Endothelial cell of umbilical vein (primary cell): ENCODE results near the gene OR10A6. TPM values are rescaled to one million over a fixed set of nuclear protein-coding genes. Genes with fewer than 3 reads are reported as not detected.

Experiments
- BruUV-seq: library from RNA; stranded (reverse); fragments of 400-500 nt; replicated peaks from 2 replicates; lab custom pipeline; 2021; lab: Mats Ljungman, UMichigan
- CTCF ChIA-PET: fragments of 300-600, 350-600 bp; sonication (Branson Sonifier 250); formaldehyde crosslinking; loops from one replicate; lab custom pipeline; 2021; ENCODE audit warnings: antibody characterized with exemption, inconsistent platforms; lab: Charles Lee
- POLR2A ChIA-PET: fragments of 300-600, 350-600 bp; sonication (Branson Sonifier 250); formaldehyde crosslinking; loops from one replicate; lab custom pipeline; 2021; ENCODE audit warnings: antibody characterized with exemption, inconsistent platforms; lab: Charles Lee
- DNase-seq: peaks from one replicate; pipeline ENCODE4 v3.0.0-alpha.2; 2011; ENCODE audit warnings: low read depth, low spot score
- FAIRE-seq: peaks from 2 replicates; lab custom pipeline; 2011; peaks lifted over from hg19 to GRCh38; lab: Jason Lieb, UNC
- H2AFZ ChIP-seq: 2 replicates; pipeline ENCODE4 v1.6.0; 2012; ENCODE audit warnings: low read depth, low read length, control low read depth, inconsistent platforms
- H3K27ac ChIP-seq: 2 replicates; pipeline ENCODE4 v1.5.1; 2011; ENCODE audit warnings: low read depth, mild to moderate bottlenecking, control low read depth, low read length, moderate library complexity; ENCODE audit not compliant: insufficient read depth
- H3K27me3 ChIP-seq, 2 experiments: 2 replicates each; pipeline versions ENCODE4 v1.6.0 to v1.6.1; 2011; ENCODE audit warnings: low read length in 2 of 2, mixed read lengths in 1 of 2; ENCODE audit not compliant: control insufficient read depth in 2 of 2, insufficient read depth in 2 of 2
- H3K36me3 ChIP-seq, 2 experiments: 2 replicates in 1 of 2; 3 replicates in 1 of 2; pipeline ENCODE4 v1.5.1; 2011; ENCODE audit warnings: low read length in 2 of 2, mild to moderate bottlenecking in 1 of 2, moderate library complexity in 1 of 2; ENCODE audit not compliant: control insufficient read depth in 2 of 2, insufficient read depth in 2 of 2; ENCODE audit errors: extremely low read depth in 1 of 2
- H3K4me1 ChIP-seq: 3 replicates; pipeline ENCODE4 v1.5.1; 2011; ENCODE audit warnings: mild to moderate bottlenecking, low read length; ENCODE audit not compliant: control insufficient read depth, insufficient read depth; ENCODE audit errors: extremely low read depth
- H3K4me2 ChIP-seq: 2 replicates; pipeline ENCODE4 v1.6.1; 2011; ENCODE audit warnings: low read length, control low read depth, mixed read lengths; ENCODE audit not compliant: insufficient read depth
- H3K4me3 ChIP-seq, 3 experiments: fragments of 200-600 bp in 1 of 3; sonication (generic), shearing (Covaris generic) in 1 of 3; replicated peaks in 1 of 3; 2 replicates each; pipeline ENCODE4 v1.5.1; 2011 to 2016; ENCODE audit warnings: control low read depth in 3 of 3, low read length in 3 of 3, mild to moderate bottlenecking in 2 of 3, inconsistent platforms in 1 of 3, low read depth in 1 of 3, moderate library complexity in 1 of 3; ENCODE audit not compliant: insufficient read depth in 1 of 3
- H3K79me2 ChIP-seq: 2 replicates; pipeline ENCODE4 v1.6.0; 2012; ENCODE audit warnings: low read length, inconsistent platforms; ENCODE audit not compliant: control insufficient read depth, insufficient read depth
- H3K9ac ChIP-seq: replicated peaks from 2 replicates; pipeline ENCODE3; 2011; ENCODE audit warnings: low read length, control low read depth; ENCODE audit not compliant: insufficient read depth; ENCODE audit errors: extremely low read depth
- H3K9me1 ChIP-seq: replicated peaks from 3 replicates; pipeline ENCODE4 v1.6.0; 2011; ENCODE audit warnings: mild to moderate bottlenecking, low read length; ENCODE audit not compliant: control insufficient read depth, insufficient read depth; ENCODE audit errors: extremely low read depth
- H3K9me3 ChIP-seq: replicated peaks from 2 replicates; pipeline ENCODE4 v1.5.1; 2012; ENCODE audit warnings: low read length, inconsistent platforms; ENCODE audit not compliant: control insufficient read depth, insufficient read depth
- H4K20me1 ChIP-seq: replicated peaks from 2 replicates; pipeline ENCODE3; 2011; ENCODE audit warnings: mild to moderate bottlenecking, low read length; ENCODE audit not compliant: control insufficient read depth, insufficient read depth; ENCODE audit errors: extremely low read depth
- CTCF ChIP-seq, 2 donors: IDR thresholded peaks; 1 replicate in 1 of 2; 2 replicates in 1 of 2; pipeline ENCODE4 v1.5.1; 2011; ENCODE audit warnings: low read length in 2 of 2, mild to moderate bottlenecking in 2 of 2, moderate library complexity in 2 of 2, control low read depth in 1 of 2, inconsistent platforms in 1 of 2, low read depth in 1 of 2; ENCODE audit not compliant: insufficient read depth in 1 of 2; ENCODE audit errors: extremely low read depth in 1 of 2
- EZH2 ChIP-seq: IDR thresholded peaks from 2 replicates; pipeline ENCODE4 v1.6.1; 2012; ENCODE audit warnings: borderline replicate concordance, low read depth, mild to moderate bottlenecking, moderate library complexity, low read length, inconsistent platforms; ENCODE audit not compliant: severe bottlenecking
- FOS ChIP-seq: IDR thresholded peaks from 2 replicates; pipeline ENCODE4 v1.6.1; 2011; ENCODE audit warnings: mild to moderate bottlenecking, low read length, moderate library complexity, borderline replicate concordance; ENCODE audit not compliant: insufficient read depth
- GATA2 ChIP-seq: IDR thresholded peaks from 2 replicates; pipeline ENCODE4 v1.7.0; 2011; ENCODE audit warnings: low read depth, mild to moderate bottlenecking, moderate library complexity, mixed read lengths, low read length; ENCODE audit not compliant: insufficient read length, insufficient read depth
- JUN ChIP-seq: IDR thresholded peaks from 2 replicates; pipeline ENCODE4 v1.6.1; 2011; ENCODE audit warnings: borderline replicate concordance, low read depth; ENCODE audit not compliant: insufficient read length, insufficient read depth
- MAX ChIP-seq: IDR thresholded peaks from 2 replicates; pipeline ENCODE4 v1.6.1; 2011; ENCODE audit not compliant: insufficient read depth, insufficient read length
- MYC ChIP-seq: IDR thresholded peaks from one replicate; pipeline ENCODE4 v1.6.1; 2011; ENCODE audit warnings: mild to moderate bottlenecking, low read depth, low read length
- POLR2A ChIP-seq: IDR thresholded peaks from 2 replicates; pipeline ENCODE4 v1.6.1; 2012; ENCODE audit warnings: low read depth, mild to moderate bottlenecking, control low read depth, low read length
- POLR2AphosphoS5 ChIP-seq: IDR thresholded peaks from 2 replicates; pipeline ENCODE4 v1.6.1; 2012; ENCODE audit warnings: low read depth, mild to moderate bottlenecking, control low read depth, low read length, moderate library complexity; ENCODE audit not compliant: insufficient read depth
- dilution Hi-C: fragments of 300-500 bp; cut with MboI; formaldehyde crosslinking; loops from one replicate; pipeline ENCODE4 v1.15.0; 2019; ENCODE audit warnings: low sequenced_read_pairs; ENCODE audit not compliant: extremely low pct_ligation_motif_present
- intact Hi-C: fragments of 100-400 bp; cut with micrococcal nuclease; formaldehyde crosslinking; loops from one replicate; pipeline ENCODE4 v1.10.0; 2022
- polyA plus RNA-seq, 4 experiments: library from polyadenylated mRNA; depleted of rRNA in 3 of 4; stranded (reverse) in 3 of 4; unstranded in 1 of 4; fragments of >200 nt; gene quantifications; 2 replicates each; pipeline versions ENCODE4 v1.2.1 to v1.2.3, GENCODE V29; 2011 to 2012; ENCODE audit warnings: missing spikeins in 1 of 4
- total RNA-seq: library from RNA; stranded (reverse); gene quantifications from 2 replicates; pipeline ENCODE4 v1.2.3, GENCODE V29; 2021

The OR10A6 gene
- total and polyA plus RNA-seq, 2 donors (not counting 3 experiments of a cell fraction or from before 2014, with no cell fraction given), result not detected

GRCh38 chr11:7909585-7910285 lies 21.3 kb downstream of the OR10A6 start:
- ChIA-PET POLR2A (no interaction called here), CTCF (interaction anchor here (1.1 to 1.5 kb wide), 3 partner anchors 14 to 77 kb away, joined by 3 to 5 read pairs (median 4); partner anchors contain the start of gene EIF3F)
- no peak overlapping the region for H3K4me3 ChIP-seq
- H3K79me2 ChIP-seq, result no peaks in the 10 kb centered on the region
- H3K9ac ChIP-seq, result no peak overlapping the region
- dilution Hi-C loops (no loop called here), intact Hi-C loops (loop anchor here (5.0 kb wide), 1 partner anchor 183 kb away; no protein-coding TSS in a partner anchor)
- H3K27ac ChIP-seq, result no peak overlapping the region
- H3K36me3 ChIP-seq, result no peaks in the 10 kb centered on the region
- no peaks in the 10 kb centered on the region for H4K20me1 ChIP-seq
- H3K4me1 ChIP-seq, result no peaks in the 10 kb centered on the region
- no peak for DNase-seq
- H3K9me1 ChIP-seq, result no peaks in the 10 kb centered on the region
- no peak overlapping the region for H3K4me2 ChIP-seq
- TF ChIP-seq CTCF (IDR thresholded peaks at IDR 0.05; ENCODE audit: extremely low read depth in 1 of 2, insufficient read depth in 1 of 2, low read depth in 1 of 2, low read length in 2 of 2), result no peak
- TF ChIP-seq GATA2, result no peak
- TF ChIP-seq POLR2AphosphoS5, result no peak
- TF ChIP-seq EZH2, result no peak
- TF ChIP-seq POLR2A, result no peak
- no peak for TF ChIP-seq JUN
- no peak for TF ChIP-seq FOS
- TF ChIP-seq MYC, result no peak
- TF ChIP-seq MAX, result no peak
- FAIRE-seq, result no peak
- H2AFZ ChIP-seq, result no peak overlapping the region
- no TSS peak for BruUV-seq
- no peaks in the 10 kb centered on the region for H3K9me3 ChIP-seq
- peaks cover 0 to 4% of the 10 kb centered on the region in 2 experiments for H3K27me3 ChIP-seq
